GM19328 (cell line): ENCODE measurements around the gene KIZ.
A peak's percentile ranks its signal among the peaks of the same experiment; 100 is the strongest.
"Not testable (repeated sequence)": the region's sequence is repeated elsewhere in the genome, so short reads cannot be mapped to it uniquely, and the experiment has no call there.

Experiments used
- ATAC-seq: cut with Tn5 transposase; IDR thresholded peaks from one replicate; pipeline ENCODE4 v1.9.1; 2021; ENCODE audit warnings: mild to moderate bottlenecking, moderate library complexity; ENCODE audit not compliant: unreplicated experiment

The KIZ gene

DNA sequence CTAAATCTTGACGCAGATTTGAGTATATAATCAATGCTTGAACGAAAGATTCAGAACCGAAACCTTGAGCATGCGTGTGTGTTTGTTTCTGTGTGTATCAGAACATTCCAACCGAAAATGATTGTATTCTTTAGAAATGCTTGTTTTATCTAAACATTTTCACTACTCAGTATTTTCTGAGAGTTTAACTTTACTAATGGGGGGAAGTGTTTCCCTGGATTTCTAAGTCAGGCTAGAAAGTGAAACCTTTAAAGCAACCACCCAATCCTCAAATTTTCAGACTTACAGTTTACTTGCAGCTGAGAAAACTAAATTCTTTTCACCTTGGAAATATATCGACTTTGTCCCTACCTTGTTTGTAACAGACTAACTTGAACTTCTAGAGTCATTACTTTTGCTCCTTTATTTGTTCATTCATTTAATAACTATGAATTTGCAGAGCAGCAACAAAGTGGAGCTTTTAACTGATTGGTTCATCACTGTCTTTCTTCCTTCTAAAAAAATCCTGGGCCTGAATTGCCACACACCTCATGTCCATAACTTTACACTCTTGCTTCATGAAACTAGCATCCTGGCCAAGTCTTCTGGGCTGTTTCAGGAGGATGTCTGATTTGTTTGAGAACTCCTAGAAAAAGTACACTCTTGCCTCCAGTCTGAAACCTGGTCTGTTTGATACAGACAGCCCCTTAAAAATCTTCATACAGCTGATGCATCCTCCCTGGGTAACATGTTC lies 99.5 kb downstream of the KIZ start:
- ATAC-seq = no peak

GRCh38 chr20:21228511-21228910 lies 102.6 kb downstream of the KIZ start:
- ATAC-seq = peak; percentile 77

- no peak for ATAC-seq
These were observed 103.3 kb downstream of the KIZ start for GRCh38 chr20:21229163-21229562.

GRCh38 chr20:21230220-21230619 lies 104.3 kb downstream of the KIZ start:
- no peak for ATAC-seq

- no peak for ATAC-seq
These were observed 104.8 kb downstream of the KIZ start for GRCh38 chr20:21230686-21231085.

- no peak for ATAC-seq
These were observed 106.8 kb downstream of the KIZ start for GRCh38 chr20:21232546-21233280.

GRCh38 chr20:21234324-21234723 lies 108.4 kb downstream of the KIZ start:
- no peak for ATAC-seq

- no peak for ATAC-seq
These were observed 109.1 kb downstream of the KIZ start for GRCh38 chr20:21234806-21235483.

GRCh38 chr20:21235484-21236445 lies 109.9 kb downstream of the KIZ start:
- ATAC-seq = no peak

DNA sequence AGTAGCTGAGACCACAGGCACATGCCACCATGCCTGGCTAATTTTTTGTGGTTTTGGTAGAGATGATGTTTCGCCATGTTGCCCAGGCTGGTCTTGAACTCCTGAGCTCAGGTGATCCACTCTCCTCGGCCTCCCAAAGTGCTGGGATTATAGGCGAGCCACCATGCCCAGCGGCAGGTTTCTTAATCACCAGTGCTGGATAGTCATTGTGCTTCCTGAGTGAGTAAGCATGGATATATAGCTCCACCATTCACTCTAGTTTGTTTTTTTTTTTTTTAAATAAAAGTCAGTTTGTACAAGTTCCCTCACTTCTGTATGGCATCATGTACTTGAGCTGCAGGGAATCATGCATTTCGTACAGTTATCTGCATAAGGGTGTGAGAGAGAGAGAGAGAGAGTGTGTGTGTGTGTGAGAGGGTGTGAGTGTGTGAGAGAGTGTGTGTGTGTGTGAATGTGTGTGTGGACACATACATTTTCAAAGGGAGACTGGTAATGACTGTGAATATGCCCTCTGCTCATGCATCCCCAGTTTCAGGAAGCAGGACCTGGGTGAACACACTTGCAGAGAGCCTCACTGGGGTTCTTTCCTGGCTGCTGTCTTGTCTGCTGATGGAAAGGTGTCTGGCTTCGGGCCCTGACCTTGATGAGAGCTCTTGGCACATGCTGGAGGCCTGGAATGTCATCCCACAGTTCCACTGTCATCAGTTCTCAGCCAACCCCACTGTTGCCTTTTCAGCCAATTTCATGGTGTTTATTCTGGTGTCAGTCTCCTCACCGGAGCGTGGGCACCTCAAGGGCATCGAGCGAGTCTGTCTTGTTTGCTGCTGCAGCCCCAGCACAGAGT lies 112.3 kb downstream of the KIZ start:
- no peak for ATAC-seq

DNA sequence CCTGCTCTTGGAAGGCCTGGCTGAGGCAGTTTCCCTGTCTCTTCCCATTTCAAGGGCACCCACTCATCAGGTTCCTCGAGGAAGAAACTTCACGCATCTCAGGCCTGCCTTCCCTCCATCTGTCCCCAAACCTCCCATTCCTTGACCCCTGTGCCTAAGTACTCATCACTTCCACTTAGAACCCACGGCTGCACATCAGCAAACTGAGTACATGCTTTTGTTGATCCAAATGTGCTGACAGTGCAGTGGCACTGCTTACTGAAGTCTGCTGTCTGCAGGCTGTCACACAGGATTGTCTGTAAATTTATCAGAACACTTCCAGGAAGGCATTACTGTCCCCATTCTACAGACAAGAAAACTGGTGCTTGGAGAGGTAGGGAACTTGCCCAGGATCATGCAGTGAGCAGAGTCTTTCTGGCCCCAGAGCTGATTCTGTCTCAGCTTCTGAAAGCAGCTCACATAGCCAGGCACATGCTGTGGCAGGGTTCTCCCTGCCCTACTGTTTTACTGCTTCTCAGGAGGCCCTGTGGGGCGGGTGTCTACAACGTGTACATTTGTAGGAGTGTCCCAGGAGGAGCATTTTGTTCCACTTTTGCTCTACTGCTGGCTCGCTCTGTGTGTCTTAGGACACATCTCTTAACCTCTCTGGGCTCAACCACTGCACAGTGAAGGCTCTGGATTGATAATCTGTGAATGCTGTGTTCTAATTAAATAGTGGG lies 113.1 kb downstream of the KIZ start:
- no peak for ATAC-seq

GRCh38 chr20:21240394-21240793 lies 114.5 kb downstream of the KIZ start:
- ATAC-seq = no peak

- ATAC-seq = no peak
These were observed 115.5 kb downstream of the KIZ start for GRCh38 chr20:21241406-21241805.

DNA sequence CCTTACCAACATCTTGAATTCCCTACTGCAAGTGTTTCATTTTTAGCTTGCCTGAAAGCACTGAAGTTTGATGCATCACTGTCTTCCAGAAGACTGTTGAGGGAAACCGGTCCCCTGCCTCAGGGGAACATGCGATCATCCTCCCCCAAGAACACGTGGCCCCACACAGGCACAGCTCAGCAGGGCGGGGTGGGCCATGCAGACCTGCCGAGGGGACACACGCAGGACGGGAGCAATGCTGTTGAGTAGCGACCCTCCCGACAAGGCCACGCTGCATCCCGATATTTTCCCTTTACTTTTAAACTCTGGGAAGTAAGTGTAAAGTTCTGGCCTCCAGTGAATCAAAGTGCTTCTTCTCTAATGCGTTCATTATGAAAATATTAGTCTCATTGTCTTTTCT lies 117.9 kb downstream of the KIZ start:
- ATAC-seq = no peak

GRCh38 chr20:21244808-21245207 lies 118.9 kb downstream of the KIZ start:
- no peak for ATAC-seq

DNA sequence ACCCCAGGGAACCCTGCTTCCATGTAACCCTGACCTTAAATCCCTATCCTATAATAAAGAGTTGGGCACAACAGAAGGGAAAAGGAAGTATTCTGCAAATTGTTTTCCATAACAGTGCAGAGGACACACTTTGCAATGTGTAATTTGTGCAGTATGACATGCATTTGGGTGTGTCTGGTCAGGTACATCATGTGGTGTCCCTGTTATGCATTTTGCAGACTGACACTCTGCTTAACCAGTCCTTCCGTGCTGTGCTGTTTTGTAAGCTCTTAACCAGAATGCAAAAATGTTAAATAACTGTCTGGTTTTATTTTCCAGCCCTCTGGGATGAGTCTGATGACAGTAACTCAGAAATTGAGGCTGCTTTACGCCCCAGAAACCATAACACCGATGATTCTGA lies 120.3 kb downstream of the KIZ start:
- no peak for ATAC-seq

DNA sequence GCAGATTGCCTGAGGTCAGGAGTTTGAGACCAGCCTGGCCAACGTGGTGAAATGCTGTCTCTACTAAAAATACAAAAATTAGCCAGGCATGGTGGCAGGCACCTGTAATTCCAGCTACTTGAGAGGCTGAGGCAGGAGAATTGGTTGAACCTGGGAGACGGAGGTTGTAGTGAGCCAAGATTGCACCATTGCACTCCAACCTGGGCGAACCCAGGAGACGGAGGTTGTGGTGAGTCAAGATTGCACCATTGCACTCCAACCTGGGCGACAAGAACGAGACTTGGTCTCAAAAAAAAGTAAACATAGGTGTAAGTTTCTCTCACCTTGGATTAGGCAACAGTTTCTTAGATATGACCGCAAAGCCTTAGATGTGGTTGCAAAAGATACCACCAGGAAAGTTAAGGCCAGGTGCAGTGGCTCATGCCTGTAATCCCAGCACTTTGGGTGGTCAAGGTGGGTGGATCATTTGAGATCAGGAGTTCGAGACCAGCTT lies 121.8 kb downstream of the KIZ start:
- not testable (repeated sequence) for ATAC-seq

DNA sequence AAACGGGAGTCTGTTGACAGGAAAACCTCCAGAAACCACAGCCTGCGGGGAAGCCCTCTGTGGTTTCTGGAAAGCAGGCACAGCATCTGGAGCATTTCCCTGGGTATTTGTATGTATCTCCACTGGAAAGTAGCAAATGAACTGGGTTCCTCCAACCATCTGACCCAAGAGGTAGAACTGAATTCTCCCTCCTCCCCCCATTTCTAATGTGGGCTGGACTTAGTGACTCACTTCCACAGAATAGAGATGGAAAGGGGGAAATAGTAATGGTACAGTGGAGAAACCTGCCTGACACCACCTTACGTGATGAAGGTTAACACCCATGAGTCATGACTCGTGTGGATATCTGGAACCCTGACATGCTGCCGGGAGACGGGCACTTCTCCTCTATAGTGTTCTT lies 125.4 kb downstream of the KIZ start:
- ATAC-seq = no peak

- ATAC-seq = no peak
These were observed 131.3 kb downstream of the KIZ start for GRCh38 chr20:21257192-21257591.
